ENCODE data around the gene CALR3. TPM values are rescaled to one million over a fixed set of nuclear protein-coding genes. Genes with fewer than 3 reads are reported as not detected.
A peak's percentile ranks its signal among the peaks of the same experiment; 100 is the strongest.

CALR3 gene
- total RNA-seq, 1 donor from 2014 or later: not detected

DNA sequence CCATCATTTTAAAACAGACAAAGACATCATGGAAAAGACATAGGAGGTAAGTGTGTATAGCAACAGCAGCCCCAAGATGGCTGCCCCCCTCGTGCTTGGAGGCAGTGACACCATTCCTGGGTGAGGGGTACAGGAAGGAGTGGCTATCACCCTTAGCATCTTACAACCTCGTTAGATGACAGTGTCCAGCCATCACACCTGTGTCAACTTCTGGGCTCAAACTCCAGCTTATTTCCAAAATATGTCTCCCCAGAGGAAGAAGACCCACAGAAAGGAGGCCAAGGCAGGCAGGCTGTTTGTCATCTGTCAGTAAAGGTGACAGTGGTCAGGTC is 51.7 kb downstream of the CALR3 start:
- intact Hi-C loops (cut with DNase I): no loop called here
- Histone ChIP-seq H3K9me3 (no peaks in the 10 kb centered on the region), H3K27ac (peak overlapping the region; percentile 20), H3K4me3 (no peak overlapping the region), H3K36me3 (peaks cover 0 to 5% of the 10 kb centered on the region in 2 donors), H3K4me1 (peaks cover 64% of the 10 kb centered on the region), H3K27me3 (no peaks in the 10 kb centered on the region)
- no peak for TF ChIP-seq POLR2AphosphoS5 (IDR thresholded peaks at IDR 0.05; ENCODE audit: insufficient read depth in 1 of 2, low read depth in 1 of 2)
- no peak for TF ChIP-seq POLR2A (IDR thresholded peaks at IDR 0.05)
- TF ChIP-seq CTCF (IDR thresholded peaks at IDR 0.05): no peak
- no peak for DNase-seq (ENCODE audit: extremely low spot score in 2 of 2)

- Histone ChIP-seq H3K4me1 (peaks cover 57% of the 10 kb centered on the region), H3K27me3 (no peaks in the 10 kb centered on the region), H3K4me3 (no peak overlapping the region), H3K27ac (peak overlapping the region; percentile 72), H3K9me3 (no peaks in the 10 kb centered on the region), H3K36me3 (peaks cover 0 to 8% of the 10 kb centered on the region in 2 donors)
- intact Hi-C loops (cut with DNase I): no loop called here
- TF ChIP-seq POLR2A (IDR thresholded peaks at IDR 0.05) (no peak), POLR2AphosphoS5 (IDR thresholded peaks at IDR 0.05; ENCODE audit: insufficient read depth in 1 of 2, low read depth in 1 of 2) (peak in 1 of 2 donors; percentile 42)
- no peak for DNase-seq (ENCODE audit: extremely low spot score in 2 of 2)
These were observed 53.3 kb downstream of the CALR3 start for GRCh38 chr19:16442386-16443276.

GRCh38 chr19:16441661-16442162 is 54.3 kb downstream of the CALR3 start:
- Histone ChIP-seq H3K4me3 (no peak overlapping the region), H3K9me3 (no peaks in the 10 kb centered on the region), H3K27me3 (no peaks in the 10 kb centered on the region), H3K27ac (peak overlapping the region; percentile 72), H3K4me1 (peaks cover 49% of the 10 kb centered on the region), H3K36me3 (peaks cover 0 to 17% of the 10 kb centered on the region in 2 donors)
- no peak for DNase-seq (ENCODE audit: extremely low spot score in 2 of 2)
- TF ChIP-seq POLR2AphosphoS5 (IDR thresholded peaks at IDR 0.05; ENCODE audit: insufficient read depth in 1 of 2, low read depth in 1 of 2): no peak
- intact Hi-C loops (cut with DNase I): no loop called here

DNA sequence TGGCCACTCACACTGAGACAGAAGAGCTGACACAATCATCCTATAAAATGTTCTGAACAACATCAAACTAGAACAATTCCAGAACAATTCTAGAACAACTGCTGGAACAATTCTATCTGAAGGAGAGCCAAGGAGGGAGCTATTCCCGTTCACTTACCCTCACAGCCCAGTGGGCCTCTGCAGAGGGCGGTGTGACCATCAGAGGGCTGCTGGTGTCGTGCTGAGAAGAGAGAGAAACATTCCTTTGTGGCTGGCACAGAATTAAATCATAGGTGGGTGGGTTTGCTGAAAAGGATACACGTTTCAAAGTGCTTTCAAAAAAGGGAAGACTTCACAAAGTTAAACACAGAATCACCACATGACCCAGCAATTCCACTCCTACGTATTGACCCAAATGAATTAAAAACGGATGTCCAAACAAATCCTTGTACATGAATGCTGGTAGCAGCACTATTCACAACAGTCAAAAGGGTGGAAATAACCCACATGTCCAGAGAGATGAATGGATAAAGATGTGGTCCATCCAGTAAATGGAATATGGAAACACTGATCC is 59.1 kb downstream of the CALR3 start:
- DNase-seq (ENCODE audit: extremely low spot score in 2 of 2): no peak
- H3K4me1 ChIP-seq: peaks cover 31% of the 10 kb centered on the region
- peaks cover 0 to 48% of the 10 kb centered on the region in 2 donors for H3K36me3 ChIP-seq
- TF ChIP-seq CTCF (IDR thresholded peaks at IDR 0.05) (no peak), POLR2A (IDR thresholded peaks at IDR 0.05) (no peak), POLR2AphosphoS5 (IDR thresholded peaks at IDR 0.05; ENCODE audit: insufficient read depth in 1 of 2, low read depth in 1 of 2) (no peak)
- peak overlapping the region; percentile 82 for H3K27ac ChIP-seq
- H3K4me3 ChIP-seq: no peak overlapping the region
- intact Hi-C loops (cut with DNase I): no loop called here
- H3K9me3 ChIP-seq: no peaks in the 10 kb centered on the region
- H3K27me3 ChIP-seq: no peaks in the 10 kb centered on the region

DNA sequence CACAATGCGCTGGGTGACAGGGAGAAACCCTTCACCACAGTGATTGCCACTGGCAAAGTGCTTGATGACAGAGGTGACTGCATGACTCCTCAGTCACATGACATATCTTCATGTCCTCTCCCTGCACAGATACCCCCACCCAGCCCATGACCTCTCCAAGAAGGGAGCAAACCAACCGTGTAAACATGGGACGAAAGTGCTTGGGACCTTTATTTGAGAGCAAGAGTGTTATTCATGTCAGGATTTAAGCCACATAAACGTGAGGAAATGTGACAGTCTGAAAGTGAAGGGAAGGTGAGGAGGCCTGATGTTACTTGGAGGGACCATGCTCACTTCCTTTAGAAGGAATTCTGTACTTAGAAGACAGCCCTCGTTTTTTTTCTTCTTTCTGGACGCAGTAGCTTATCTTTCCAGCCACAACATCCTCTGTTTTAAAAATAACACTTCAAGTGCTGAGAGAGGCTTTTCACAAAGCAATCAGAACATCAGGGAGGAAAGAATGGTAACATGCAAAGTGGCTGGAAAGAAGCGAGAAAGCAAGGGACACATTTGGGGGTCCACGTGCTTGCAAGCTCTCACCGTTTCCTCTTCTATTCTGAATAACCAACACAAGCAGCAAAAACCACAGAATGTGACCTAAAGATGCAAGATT is 59.8 kb downstream of the CALR3 start:
- Histone ChIP-seq H3K4me3 (no peak overlapping the region), H3K27ac (peak overlapping the region; percentile 82), H3K36me3 (peaks cover 0 to 51% of the 10 kb centered on the region in 2 donors), H3K27me3 (no peaks in the 10 kb centered on the region), H3K9me3 (no peaks in the 10 kb centered on the region), H3K4me1 (peaks cover 27% of the 10 kb centered on the region)
- TF ChIP-seq POLR2A (IDR thresholded peaks at IDR 0.05) (no peak), POLR2AphosphoS5 (IDR thresholded peaks at IDR 0.05; ENCODE audit: insufficient read depth in 1 of 2, low read depth in 1 of 2) (no peak), CTCF (IDR thresholded peaks at IDR 0.05) (no peak)
- no peak for DNase-seq (ENCODE audit: extremely low spot score in 2 of 2)
- intact Hi-C loops (cut with DNase I): no loop called here
